ENCODE results near the gene ATP6AP1.
A peak's percentile ranks its signal among the peaks of the same experiment; 100 is the strongest.

The ATP6AP1 gene

GRCh38 chrX:154428176-154429171, at the start of gene ATP6AP1:
TSS of gene ATP6AP1 (plus strand) at chrX:154428677. CDS start at chrX:154428693, 16 bp downstream.
- H3K4me3 ChIP-seq (ENCODE audit: low read depth, low read length), result peak within 1 kb of the TSS; percentile 66
- peak; percentile 95 for DNase-seq (ENCODE audit: low read depth)
- peak; percentile 28 for TF ChIP-seq POLR2A (IDR thresholded peaks at IDR 0.05; ENCODE audit: extremely low read depth, insufficient read length)
- TF ChIP-seq CTCF (IDR thresholded peaks at IDR 0.05; ENCODE audit: low read depth, low read length), result no peak
- no peak; the same call in 1 of the 2 replicates for TF ChIP-seq MYC (IDR thresholded peaks at IDR 0.05; ENCODE audit: low read depth, low read length)
- TF ChIP-seq, protein P1, sequence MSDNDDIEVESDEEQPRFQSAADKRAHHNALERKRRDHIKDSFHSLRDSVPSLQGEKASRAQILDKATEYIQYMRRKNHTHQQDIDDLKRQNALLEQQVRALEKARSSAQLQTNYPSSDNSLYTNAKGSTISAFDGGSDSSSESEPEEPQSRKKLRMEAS (IDR thresholded peaks at IDR 0.05; ENCODE audit: low read depth, low read length), result peak; percentile 12; the same call in 1 of the 2 replicates

DNA sequence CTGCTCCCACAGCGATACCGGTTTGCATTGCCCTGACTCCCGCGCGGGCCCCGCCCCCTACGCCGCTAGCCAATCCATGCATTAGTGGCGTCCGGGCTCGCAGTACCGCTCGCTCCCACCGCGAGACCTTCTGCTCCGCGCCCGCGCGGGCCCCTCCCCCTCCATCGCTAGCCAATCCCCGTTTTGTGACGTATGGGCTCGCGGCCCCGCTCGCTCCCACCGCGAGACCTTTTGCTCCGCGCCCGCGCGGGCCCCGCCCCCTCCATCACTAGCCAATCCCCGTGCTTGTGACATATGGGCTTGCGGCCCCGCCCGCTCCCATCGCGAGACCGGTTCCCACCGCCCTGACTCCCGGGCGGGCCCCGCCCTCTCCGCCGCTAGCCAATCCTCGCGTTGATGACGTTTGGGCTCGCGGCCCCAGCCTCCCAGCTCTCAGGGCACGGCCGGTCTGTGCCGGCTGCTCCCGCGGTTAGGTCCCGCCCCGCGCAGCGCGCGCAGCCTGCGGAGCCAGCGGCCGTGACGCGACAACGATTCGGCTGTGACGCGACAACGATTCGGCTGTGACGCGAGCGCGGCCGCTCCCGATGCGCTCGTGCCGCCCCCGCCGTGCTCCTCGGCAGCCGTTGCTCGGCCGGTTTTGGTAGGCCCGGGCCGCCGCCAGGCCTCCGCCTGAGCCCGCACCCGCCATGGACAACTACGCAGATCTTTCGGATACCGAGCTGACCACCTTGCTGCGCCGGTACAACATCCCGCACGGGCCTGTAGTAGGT, 49.5 kb upstream of the ATP6AP1 start, which contains the start of gene EMD:
TSS of gene EMD (plus strand) at position 497 of the 770 bp plus-strand sequence. CDS start at position 687, 190 bp downstream.
- DNase-seq (ENCODE audit: low read depth), result peak; percentile 98
- peak within 1 kb of the TSS; percentile 62 for H3K4me3 ChIP-seq (ENCODE audit: low read depth, low read length)

DNA sequence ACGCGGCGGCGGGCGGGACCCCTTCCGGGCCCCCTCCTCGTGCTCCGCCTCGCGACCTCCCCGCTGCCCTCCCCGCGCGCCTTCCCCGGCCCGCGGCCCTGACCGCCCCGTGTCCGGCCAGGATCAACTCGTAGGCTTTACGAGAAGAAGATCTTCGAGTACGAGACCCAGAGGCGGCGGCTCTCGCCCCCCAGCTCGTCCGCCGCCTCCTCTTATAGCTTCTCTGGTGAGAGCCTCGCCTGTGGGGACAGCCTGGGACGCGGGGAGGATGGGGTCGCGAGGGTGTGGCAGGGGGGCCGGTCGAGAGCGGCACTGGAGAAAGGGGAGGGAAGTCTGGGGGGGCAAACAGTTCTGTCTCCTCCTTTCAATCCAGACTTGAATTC, 48.9 kb upstream of the ATP6AP1 start:
- no peak for TF ChIP-seq POLR2A (IDR thresholded peaks at IDR 0.05; ENCODE audit: extremely low read depth, insufficient read length)
- TF ChIP-seq, protein P1 (IDR thresholded peaks at IDR 0.05; ENCODE audit: low read depth, low read length), result no peak
- TF ChIP-seq CTCF (IDR thresholded peaks at IDR 0.05; ENCODE audit: low read depth, low read length), result no peak
- TF ChIP-seq MYC (IDR thresholded peaks at IDR 0.05; ENCODE audit: low read depth, low read length), result no peak
- H3K4me3 ChIP-seq (ENCODE audit: low read depth, low read length), result peak overlapping the region; percentile 62
- no peak for DNase-seq (ENCODE audit: low read depth)

More for the DNA sequence above, 49.5 kb upstream of the ATP6AP1 start, which contains the start of gene EMD:
- peak; percentile 60 for TF ChIP-seq POLR2A (IDR thresholded peaks at IDR 0.05; ENCODE audit: extremely low read depth, insufficient read length)
- peak; percentile 17; the same call in 1 of the 2 replicates for TF ChIP-seq MYC (IDR thresholded peaks at IDR 0.05; ENCODE audit: low read depth, low read length)
- TF ChIP-seq, protein P1 (IDR thresholded peaks at IDR 0.05; ENCODE audit: low read depth, low read length), result no peak; the same call in 1 of the 2 replicates

GRCh38 chrX:154380153-154380552, 48.3 kb upstream of the ATP6AP1 start:
- no peak for TF ChIP-seq MYC (IDR thresholded peaks at IDR 0.05; ENCODE audit: low read depth, low read length)
- TF ChIP-seq, protein P1 (IDR thresholded peaks at IDR 0.05; ENCODE audit: low read depth, low read length), result no peak
- no peak for TF ChIP-seq POLR2A (IDR thresholded peaks at IDR 0.05; ENCODE audit: extremely low read depth, insufficient read length)
- TF ChIP-seq CTCF (IDR thresholded peaks at IDR 0.05; ENCODE audit: low read depth, low read length), result no peak
- H3K4me3 ChIP-seq (ENCODE audit: low read depth, low read length), result peak overlapping the region; percentile 62
- DNase-seq (ENCODE audit: low read depth), result no peak

- no peak overlapping the region for H3K4me3 ChIP-seq (ENCODE audit: low read depth, low read length)
- TF ChIP-seq CTCF (IDR thresholded peaks at IDR 0.05; ENCODE audit: low read depth, low read length) (no peak), POLR2A (IDR thresholded peaks at IDR 0.05; ENCODE audit: extremely low read depth, insufficient read length) (no peak), MYC (IDR thresholded peaks at IDR 0.05; ENCODE audit: low read depth, low read length) (no peak)
- TF ChIP-seq, protein P1 (IDR thresholded peaks at IDR 0.05; ENCODE audit: low read depth, low read length), result no peak
- DNase-seq (ENCODE audit: low read depth), result no peak
Observed at GRCh38 chrX:154380787-154381186, 47.7 kb upstream of the ATP6AP1 start.
